ENCODE measurements around the gene TTLL5. TPM values are rescaled to one million over a fixed set of nuclear protein-coding genes. Genes with fewer than 3 reads are reported as not detected.

TTLL5 gene
- total and polyA plus RNA-seq, 2 of the 13 experiments (the other 11 are each of a cell fraction or from before 2014, with no cell fraction given): 11.8 to 18.8 TPM

GRCh38 chr14:75783184-75783583, 122.1 kb downstream of the TTLL5 start (continued):
- TF ChIP-seq KDM2A (CRISPR knock-in tag; IDR thresholded peaks at IDR 0.05; ENCODE audit: borderline replicate concordance, low read depth): no peak

GRCh38 chr14:75783602-75784313, 122.7 kb downstream of the TTLL5 start:
- no TSS peak for BruUV-seq (replicated peaks)
- DNase-seq (ENCODE audit: low spot score) (no peak), ATAC-seq (no peak), FAIRE-seq (no peak)
- in situ Hi-C loops (cut with HindIII; ENCODE audit: extremely low pct_ligation_motif_present, low pct_unique_long_range_greater_than_20kb) (no loop called here), intact Hi-C loops (cut with micrococcal nuclease; ENCODE audit: unreplicated experiment) (no loop called here)
- H3K27ac ChIP-seq (ENCODE audit: extremely low read length, insufficient read depth, low read length): no peak overlapping the region
- H4K20me1 ChIP-seq (ENCODE audit: insufficient read depth, low read length): no peaks in the 10 kb centered on the region
- no peaks in the 10 kb centered on the region for H3K27me3 ChIP-seq (ENCODE audit: control insufficient read depth in 1 of 2, insufficient read depth in 2 of 2, low read length in 2 of 2)
- H3K9me3 ChIP-seq (ENCODE audit: low read length): no peaks in the 10 kb centered on the region
- peaks cover 3 to 18% of the 10 kb centered on the region in 2 experiments; a peak in 2 of 5 replicates for H3K36me3 ChIP-seq (replicated peaks in 1 of 2; ENCODE audit: control insufficient read depth in 1 of 2, insufficient read depth in 2 of 2, low read length in 2 of 2)
- H2AFZ ChIP-seq (ENCODE audit: low read length): no peak overlapping the region
- H3K79me2 ChIP-seq (ENCODE audit: insufficient read depth, low read length): no peaks in the 10 kb centered on the region
- H3K4me2 ChIP-seq (ENCODE audit: low read depth, low read length): no peak overlapping the region
- no peak overlapping the region for H3K4me3 ChIP-seq (replicated peaks in 1 of 3; ENCODE audit: insufficient read depth in 1 of 3, low read depth in 2 of 3, low read length in 3 of 3)
- TF ChIP-seq NCOA1 (CRISPR knock-in tag; IDR thresholded peaks at IDR 0.05) (no peak), PHB2 (IDR thresholded peaks at IDR 0.05; ENCODE audit: partially characterized antibody) (no peak), ZBTB26 (CRISPR knock-in tag; IDR thresholded peaks at IDR 0.05; ENCODE audit: borderline replicate concordance) (no peak), TBL1XR1 (IDR thresholded peaks at IDR 0.05; ENCODE audit: borderline replicate concordance, low read length, partially characterized antibody) (no peak)
- CTCF ChIA-PET (ENCODE audit: low intra/inter-chr PET ratio, low total read pairs): no interaction called here
- no peaks in the 10 kb centered on the region for H3K4me1 ChIP-seq (ENCODE audit: insufficient read depth, low read length)
- no peak overlapping the region for H3K9ac ChIP-seq (ENCODE audit: insufficient read depth, low read depth, low read length)
- 95% methylated on average over 3 of the region's 3 CpGs for WGBS (ENCODE audit: low lambda C conversion rate)
- POLR2A ChIA-PET: no interaction called here

GRCh38 chr14:75784314-75784686, 123.3 kb downstream of the TTLL5 start:
- no peak overlapping the region for H2AFZ ChIP-seq (ENCODE audit: low read length)
- no peaks in the 10 kb centered on the region for H3K79me2 ChIP-seq (ENCODE audit: insufficient read depth, low read length)
- in situ Hi-C loops (cut with HindIII; ENCODE audit: extremely low pct_ligation_motif_present, low pct_unique_long_range_greater_than_20kb): no loop called here
- ATAC-seq (no peak), DNase-seq (ENCODE audit: low spot score) (no peak), FAIRE-seq (no peak)
- peaks cover 3 to 18% of the 10 kb centered on the region in 2 experiments; a peak in 2 of 5 replicates for H3K36me3 ChIP-seq (replicated peaks in 1 of 2; ENCODE audit: control insufficient read depth in 1 of 2, insufficient read depth in 2 of 2, low read length in 2 of 2)
- ChIA-PET CTCF (ENCODE audit: low intra/inter-chr PET ratio, low total read pairs) (no interaction called here), POLR2A (no interaction called here)
- no peaks in the 10 kb centered on the region for H3K27me3 ChIP-seq (ENCODE audit: control insufficient read depth in 1 of 2, insufficient read depth in 2 of 2, low read length in 2 of 2)
- WGBS (ENCODE audit: low lambda C conversion rate): 94% methylated on average over 3 of the region's 3 CpGs
- H3K27ac ChIP-seq (ENCODE audit: extremely low read length, insufficient read depth, low read length): no peak overlapping the region
- H3K4me1 ChIP-seq (ENCODE audit: insufficient read depth, low read length): no peaks in the 10 kb centered on the region
- H3K9me3 ChIP-seq (ENCODE audit: low read length): no peaks in the 10 kb centered on the region
- H3K9ac ChIP-seq (ENCODE audit: insufficient read depth, low read depth, low read length): no peak overlapping the region
- no peak overlapping the region for H3K4me3 ChIP-seq (replicated peaks in 1 of 3; ENCODE audit: insufficient read depth in 1 of 3, low read depth in 2 of 3, low read length in 3 of 3)
- no peak overlapping the region for H3K4me2 ChIP-seq (ENCODE audit: low read depth, low read length)
- intact Hi-C loops (cut with micrococcal nuclease; ENCODE audit: unreplicated experiment): no loop called here
- H4K20me1 ChIP-seq (ENCODE audit: insufficient read depth, low read length): no peaks in the 10 kb centered on the region
- BruUV-seq (replicated peaks): no TSS peak
- no peak for TF ChIP-seq ZNF687 (CRISPR knock-in tag; IDR thresholded peaks at IDR 0.05)
- TF ChIP-seq ZNF740 (CRISPR knock-in tag; IDR thresholded peaks at IDR 0.05): no peak
- no peak for TF ChIP-seq CBX2 (IDR thresholded peaks at IDR 0.05; ENCODE audit: low read depth, low read length)
- no peak for TF ChIP-seq CBX2 (CRISPR knock-in tag; IDR thresholded peaks at IDR 0.05; ENCODE audit: low read depth)
